GM18867 (cell line): ENCODE measurements around the gene RBMX.
"Not testable (repeated sequence)": the region's sequence is repeated elsewhere in the genome, so short reads cannot be mapped to it uniquely, and the experiment has no call there.

Experiments
- ATAC-seq: cut with Tn5 transposase; IDR thresholded peaks from one replicate; pipeline ENCODE4 v1.9.1; 2021; ENCODE audit warnings: mild to moderate bottlenecking, moderate library complexity; ENCODE audit not compliant: unreplicated experiment

The RBMX gene

DNA sequence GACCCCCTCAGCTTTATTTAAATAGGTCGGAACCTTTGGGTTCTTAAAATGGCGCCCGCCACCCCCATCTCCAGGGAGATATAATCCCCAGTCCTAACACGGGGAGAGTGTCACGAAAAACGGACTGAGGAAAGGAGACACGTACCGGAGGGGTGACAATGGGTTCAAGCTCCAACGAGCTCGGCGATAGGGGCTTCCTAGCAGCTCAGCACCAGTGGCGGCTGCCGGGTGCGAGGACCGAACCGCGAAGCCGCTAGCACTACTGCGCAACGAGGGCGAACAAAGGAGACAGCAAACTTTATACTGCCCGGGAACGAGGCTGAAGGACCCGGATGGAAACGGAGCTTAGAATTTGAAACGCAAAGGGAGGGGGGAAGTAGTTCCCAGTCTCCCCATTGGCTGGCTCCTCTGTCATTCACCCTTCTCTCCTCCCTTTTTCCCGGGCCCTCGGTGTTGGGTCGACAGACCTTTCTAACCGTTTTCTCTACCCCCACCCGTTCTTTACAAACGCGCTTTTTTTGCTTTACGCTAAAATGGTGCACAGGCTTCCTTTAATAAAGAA, at the start of gene RBMX:
RBMX (minus strand) TSS at position 274 of the 562 bp plus-strand sequence. CDS start 1,298 bp downstream, outside the sequence.
- ATAC-seq, result peak; percentile 93

DNA sequence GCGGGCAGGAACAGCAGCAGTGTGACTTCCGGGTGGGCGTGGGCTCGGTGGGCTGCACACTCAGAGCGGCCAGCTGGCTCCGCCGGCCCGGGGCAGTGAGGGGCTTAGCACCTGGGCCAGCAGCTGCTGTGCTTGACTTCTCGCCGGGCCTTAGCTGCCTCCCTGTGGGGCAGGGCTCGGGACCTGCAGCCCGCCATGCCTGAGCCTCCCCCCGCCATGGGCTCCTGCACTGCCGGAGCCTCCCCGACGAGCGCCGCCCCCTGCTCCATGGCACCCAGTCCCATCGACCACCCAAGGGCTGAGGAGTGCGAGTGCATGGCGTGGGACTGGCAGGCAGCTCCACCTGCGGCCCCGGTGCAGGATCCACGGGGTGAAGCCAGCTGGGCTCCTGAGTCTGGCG, 40.9 kb upstream of the RBMX start:
- not testable (repeated sequence) for ATAC-seq

GRCh38 chrX:136920001-136920400, 39.5 kb upstream of the RBMX start:
- no peak for ATAC-seq

GRCh38 chrX:136916827-136917226, 36.3 kb upstream of the RBMX start:
- ATAC-seq, result no peak

DNA sequence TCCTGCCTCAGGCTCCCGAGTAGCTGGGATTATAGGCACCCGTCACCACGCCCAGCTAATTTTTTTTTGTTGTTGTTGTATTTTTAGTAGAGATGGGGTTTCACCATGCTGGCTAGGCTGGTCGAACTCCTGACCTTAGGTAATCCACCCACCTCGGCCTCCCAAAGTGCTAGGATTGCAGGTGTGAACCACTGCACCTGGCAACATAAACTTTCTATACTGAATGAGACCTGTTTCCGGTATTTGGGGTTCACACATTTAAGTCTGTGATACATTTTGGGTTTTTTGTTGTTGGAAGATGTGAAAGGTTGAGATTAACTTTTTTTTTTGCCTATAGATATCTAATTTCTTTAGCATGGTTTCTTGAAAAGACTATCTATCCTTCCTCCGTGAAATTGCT, 31.1 kb upstream of the RBMX start:
- ATAC-seq, result not testable (repeated sequence)

DNA sequence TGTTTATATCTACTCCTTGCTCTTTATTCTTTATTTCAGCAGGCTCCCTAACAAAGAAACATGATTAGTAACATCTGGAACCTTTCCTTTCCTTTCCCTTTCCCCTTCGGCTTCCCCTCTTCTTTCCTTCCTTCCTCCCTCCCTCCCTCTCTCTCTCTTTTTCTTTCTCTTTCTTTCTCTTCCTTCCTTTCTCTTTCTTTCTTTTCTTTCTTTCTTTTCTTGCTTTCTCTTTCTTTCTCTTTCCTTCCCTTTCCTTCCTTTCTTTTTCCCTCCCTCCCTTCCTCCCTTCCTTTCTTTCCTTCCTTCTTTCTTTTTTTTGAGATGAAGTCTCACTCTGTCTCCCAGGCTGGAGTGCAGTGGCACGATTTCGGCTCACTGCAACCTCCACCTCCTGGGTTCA, 30.7 kb upstream of the RBMX start:
- ATAC-seq, result no peak

DNA sequence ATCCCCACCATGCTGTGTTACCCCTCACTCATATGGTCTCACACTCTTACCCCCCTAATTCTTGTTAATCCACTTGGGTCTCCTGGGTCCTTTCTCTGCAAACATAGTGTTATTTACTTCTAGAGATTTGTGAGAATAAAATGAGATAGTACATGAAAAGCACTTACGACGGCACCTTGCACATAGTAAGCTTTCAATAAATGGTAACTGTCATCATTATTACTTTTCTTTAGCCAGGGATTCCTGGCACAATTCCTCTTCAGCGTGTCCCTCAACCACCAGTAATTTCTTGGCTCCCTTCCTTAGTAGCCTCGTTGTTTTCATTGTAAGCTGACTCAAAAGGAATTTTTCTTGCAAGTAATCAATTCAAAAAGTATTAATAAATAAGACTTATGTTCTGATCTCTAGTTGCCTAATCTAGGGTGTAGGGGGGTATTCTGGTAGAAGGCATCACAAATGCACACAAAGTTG, 30.1 kb upstream of the RBMX start:
- no peak for ATAC-seq

- ATAC-seq, result peak; percentile 66
Measured at GRCh38 chrX:136909706-136910564, 29.4 kb upstream of the RBMX start.

- ATAC-seq, result peak; percentile 65
Measured at GRCh38 chrX:136909119-136909705, 28.7 kb upstream of the RBMX start.

- no peak for ATAC-seq
Measured at GRCh38 chrX:136907621-136908020, 27.1 kb upstream of the RBMX start.

GRCh38 chrX:136906921-136907510, 26.5 kb upstream of the RBMX start:
- no peak for ATAC-seq

DNA sequence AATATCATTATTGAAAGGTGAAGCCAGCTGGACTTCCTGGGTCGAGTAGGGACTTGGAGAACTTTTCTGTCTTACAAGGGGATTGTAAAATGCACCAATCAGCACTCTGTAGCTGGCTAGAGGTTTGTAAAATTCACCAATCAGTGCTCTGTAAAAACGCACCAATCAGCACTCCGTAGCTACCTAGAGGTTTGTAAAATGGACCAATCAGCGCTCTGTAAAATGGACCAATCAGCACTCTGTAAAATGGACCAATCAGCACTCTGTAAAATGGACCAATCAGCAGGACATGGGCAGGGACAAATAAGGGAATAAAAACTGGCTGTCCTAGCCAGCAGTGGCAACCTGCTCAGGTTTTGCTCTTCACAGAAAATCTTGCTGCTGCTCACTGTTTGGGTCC, 23.5 kb upstream of the RBMX start:
- ATAC-seq, result not testable (repeated sequence)

GRCh38 chrX:136900071-136900470, 19.5 kb upstream of the RBMX start:
- not testable (repeated sequence) for ATAC-seq

GRCh38 chrX:136899221-136899620, 18.7 kb upstream of the RBMX start:
- ATAC-seq, result no peak

- not testable (repeated sequence) for ATAC-seq
Measured at GRCh38 chrX:136898752-136899151, 18.2 kb upstream of the RBMX start.

DNA sequence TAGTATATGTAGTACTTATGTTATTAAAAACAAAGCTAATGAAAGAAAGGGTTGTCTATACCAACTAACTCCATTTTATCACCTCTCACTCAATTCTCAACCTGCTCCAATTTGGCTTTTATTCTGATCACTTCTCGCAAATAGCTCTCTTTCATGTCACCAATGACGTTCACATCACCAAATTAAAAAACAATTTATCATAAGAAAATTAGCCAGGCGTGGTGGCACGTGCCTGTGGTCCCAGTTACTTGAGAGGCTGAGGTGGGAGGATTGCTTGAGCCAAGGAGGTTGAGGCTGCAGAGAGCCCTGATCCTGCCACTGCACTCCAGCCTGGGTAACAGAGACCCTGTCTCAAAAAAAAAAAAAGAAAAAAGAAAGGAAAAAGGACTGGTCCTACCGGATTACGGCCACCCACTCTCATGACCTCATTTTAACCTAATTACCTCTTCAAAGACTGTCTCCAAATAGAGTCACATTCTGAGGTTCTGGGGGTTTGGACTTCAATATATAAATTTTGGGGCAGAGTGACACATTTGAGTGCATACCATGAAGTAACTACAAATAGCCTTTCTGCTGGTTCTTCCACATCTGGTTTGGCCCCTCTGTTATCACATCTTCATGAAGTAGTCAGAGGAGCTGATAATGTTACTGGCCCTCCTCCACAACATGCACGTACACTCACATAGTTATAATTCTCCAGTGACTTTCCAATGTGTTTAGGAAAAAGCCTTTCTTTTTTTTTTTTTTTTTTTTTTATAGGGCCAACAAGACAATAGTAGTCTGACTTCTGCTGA, 15.8 kb upstream of the RBMX start:
- no peak for ATAC-seq

DNA sequence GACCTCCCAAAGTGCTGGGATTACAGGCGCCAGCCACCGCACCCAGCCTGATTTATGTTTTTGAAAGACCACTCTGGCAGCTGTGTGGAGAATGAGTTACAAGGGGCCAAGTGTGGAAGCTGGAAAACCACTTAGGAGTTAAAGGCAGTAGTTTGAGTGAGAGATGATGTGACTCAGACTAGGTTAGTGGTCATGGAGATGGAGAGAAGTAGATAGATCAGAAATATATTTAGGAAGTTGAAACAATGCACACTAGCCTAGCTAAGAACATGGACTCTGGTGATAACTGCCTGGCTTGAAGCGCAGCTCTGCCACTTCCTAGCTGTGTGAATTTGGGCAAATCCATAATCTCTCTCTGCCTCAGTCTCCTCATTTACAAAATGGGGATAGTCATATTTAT, 11.9 kb upstream of the RBMX start:
- ATAC-seq, result no peak

DNA sequence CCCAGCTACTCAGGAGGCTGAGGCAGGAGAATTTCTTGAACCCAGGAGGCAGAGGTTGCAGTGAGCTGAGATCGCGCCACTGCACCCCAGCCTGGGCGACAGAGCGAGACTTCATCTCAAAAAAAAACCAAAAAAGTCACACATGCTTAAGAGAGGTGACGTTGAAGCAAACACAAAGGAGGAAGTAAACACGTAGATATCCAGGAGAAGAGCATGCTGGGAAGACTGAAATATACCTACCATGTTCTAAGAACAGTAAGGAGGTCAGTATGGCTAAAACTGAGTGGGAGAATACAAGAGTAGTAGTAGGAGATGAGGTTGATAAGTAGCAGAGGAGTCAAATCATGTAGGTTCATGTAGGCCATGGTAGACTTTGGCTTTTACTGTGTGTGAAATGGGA, 10.1 kb upstream of the RBMX start:
- ATAC-seq, result not testable (repeated sequence)

DNA sequence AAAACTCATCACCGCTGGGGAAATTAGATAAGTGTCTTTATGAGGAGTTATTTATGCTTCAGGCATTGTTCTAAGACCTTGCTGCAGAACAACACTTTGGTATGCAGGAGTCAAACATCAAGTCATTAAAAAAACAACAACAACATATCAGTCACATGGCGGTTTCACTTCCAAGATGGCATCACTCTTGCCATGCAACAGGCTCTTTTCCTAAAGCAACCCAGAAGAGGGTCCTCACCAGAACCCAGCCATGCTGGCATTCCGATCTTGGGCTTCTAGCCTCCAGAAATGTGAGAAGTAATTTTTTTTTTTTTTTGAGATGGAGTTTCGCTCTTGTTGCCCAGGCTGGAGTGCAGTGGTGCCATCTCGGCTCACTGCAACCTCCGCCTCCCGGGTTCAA, 8.7 kb upstream of the RBMX start:
- ATAC-seq, result no peak

- ATAC-seq, result peak; percentile 12
Measured at GRCh38 chrX:136880003-136880451, 498 bp downstream of the RBMX start.
